ENCODE data around the gene ATAD3C. TPM values are rescaled to one million over a fixed set of nuclear protein-coding genes. Genes with fewer than 3 reads are reported as not detected.

The ATAD3C gene
- polyA plus RNA-seq, 1 of the 3 experiments (the other 2 are of a cell fraction), result 0.38 TPM

DNA sequence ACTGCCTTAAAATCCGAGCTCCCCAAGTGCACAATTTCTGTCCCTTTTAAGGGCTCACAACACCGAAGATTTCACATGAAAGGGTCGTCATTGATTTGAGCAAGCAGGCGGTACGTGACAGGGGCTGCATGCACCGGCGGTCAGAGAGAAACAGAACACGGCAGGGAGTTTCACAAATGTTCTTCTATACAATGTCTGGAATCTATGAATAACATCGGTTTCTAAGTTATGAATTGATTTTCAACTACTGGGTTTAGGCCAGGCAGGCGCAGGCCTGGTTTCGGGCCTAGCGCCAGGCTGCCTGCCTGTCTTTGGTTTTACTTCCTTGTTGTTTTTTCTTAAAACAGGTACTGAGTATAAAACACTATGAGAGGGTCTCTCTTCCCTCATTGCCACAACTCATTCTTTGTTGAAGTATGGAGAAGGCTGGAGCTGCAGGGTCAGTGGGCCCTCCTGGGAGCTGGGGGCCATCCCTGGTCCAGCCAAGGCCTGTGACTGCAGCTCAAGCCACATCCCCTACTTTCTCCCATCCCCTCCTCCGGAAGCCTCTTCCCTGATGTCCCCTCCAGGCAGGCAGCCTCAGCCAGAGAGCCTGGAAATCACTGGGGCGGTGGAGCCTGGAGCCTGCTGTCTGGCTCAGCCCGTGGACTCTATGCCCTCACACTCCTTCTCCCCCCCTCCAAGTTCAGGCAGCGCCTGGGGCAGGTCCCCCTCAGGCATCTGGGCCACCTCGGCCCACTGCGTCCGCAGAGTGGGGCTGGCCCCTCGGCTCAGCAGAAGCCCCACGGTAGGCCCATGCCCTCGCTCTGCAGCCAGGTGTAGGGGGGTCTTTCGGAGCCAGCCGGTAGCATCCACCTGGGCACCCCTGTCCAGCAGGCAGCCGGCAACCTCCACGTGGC, 30.8 kb upstream of the ATAD3C start:
- H3K9ac ChIP-seq, result no peak overlapping the region
- H3K27me3 ChIP-seq (ENCODE audit: insufficient read depth), result no peaks in the 10 kb centered on the region
- DNase-seq, result peak; percentile 36
- no peaks in the 10 kb centered on the region for H3K79me2 ChIP-seq (ENCODE audit: insufficient read depth)
- no peak overlapping the region for H3K4me2 ChIP-seq
- no peak for TF ChIP-seq FOXJ3 (CRISPR knock-in tag; IDR thresholded peaks at IDR 0.05)
- no peak for TF ChIP-seq TAF1 (IDR thresholded peaks at IDR 0.05; ENCODE audit: borderline replicate concordance, low read depth, low read length)
- TF ChIP-seq MEF2A (IDR thresholded peaks at IDR 0.05; ENCODE audit: borderline replicate concordance, low read depth), result no peak
- TF ChIP-seq ELF1 (IDR thresholded peaks at IDR 0.05), result no peak
- no peak for TF ChIP-seq EP300 (IDR thresholded peaks at IDR 0.05; ENCODE audit: borderline replicate concordance in 1 of 2, low read depth in 1 of 2, low read length in 1 of 2)
- no peak for TF ChIP-seq RCOR1 (IDR thresholded peaks at IDR 0.05; ENCODE audit: low read length)
- TF ChIP-seq GABPA (IDR thresholded peaks at IDR 0.05; ENCODE audit: low read depth), result no peak
- TF ChIP-seq RFX5 (IDR thresholded peaks at IDR 0.05; ENCODE audit: low read length), result no peak
- TF ChIP-seq GATA2 (CRISPR knock-in tag; IDR thresholded peaks at IDR 0.05), result no peak
- no peak overlapping the region for H2AFZ ChIP-seq (ENCODE audit: low read depth)
- H4K20me1 ChIP-seq (ENCODE audit: insufficient read depth), result no peaks in the 10 kb centered on the region
- H3K36me3 ChIP-seq (replicated peaks in 1 of 2; ENCODE audit: control insufficient read depth in 1 of 2, insufficient read depth in 2 of 2, low read length in 1 of 2), result no peaks in the 10 kb centered on the region
- H3K9me2 ChIP-seq, result no peaks in the 10 kb centered on the region
- no peaks in the 10 kb centered on the region for H3F3A ChIP-seq (replicated peaks; ENCODE audit: insufficient read depth)
- ChIA-PET POLR2A (no interaction called here), CTCF (no interaction called here)
- 95% methylated on average over 13 of the region's 26 CpGs for WGBS (ENCODE audit: low lambda C conversion rate)
- no peaks in the 10 kb centered on the region; a peak in 2 of 4 replicates for H3K4me1 ChIP-seq (ENCODE audit: control insufficient read depth in 1 of 2, insufficient read depth in 2 of 2, low read depth in 1 of 2, low read length in 1 of 2)
- H3K27ac ChIP-seq (ENCODE audit: low read depth in 2 of 2, low read length in 1 of 2), result no peak overlapping the region
- no peak overlapping the region for H3K4me3 ChIP-seq (ENCODE audit: low read depth in 2 of 2, low read length in 1 of 2)
- no peaks in the 10 kb centered on the region for H3K9me3 ChIP-seq

DNA sequence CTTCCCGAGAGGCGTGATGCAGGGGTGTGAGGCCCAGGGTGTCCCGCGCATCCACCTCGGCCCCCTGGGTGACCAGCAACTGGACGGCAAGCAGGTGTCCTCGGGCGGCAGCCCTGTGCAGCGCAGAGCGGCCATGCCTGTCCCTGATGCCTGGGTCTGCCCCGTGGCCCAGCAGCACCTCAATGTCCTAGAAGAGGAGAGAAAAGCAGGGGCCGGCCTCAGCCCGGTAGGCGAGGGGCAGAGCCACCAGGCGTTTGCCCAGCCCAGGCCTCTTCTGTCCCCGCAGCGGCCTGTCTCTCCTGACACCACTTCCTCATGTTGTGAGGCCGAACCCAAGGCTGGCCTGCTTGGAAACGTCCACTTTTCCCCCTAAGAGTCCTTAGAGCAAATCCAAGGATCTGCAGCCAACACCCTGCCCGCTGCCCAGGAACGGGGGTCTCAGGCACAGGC, 30.1 kb upstream of the ATAD3C start:
- no peaks in the 10 kb centered on the region for H3K27me3 ChIP-seq (ENCODE audit: insufficient read depth)
- no peaks in the 10 kb centered on the region; a peak in 2 of 4 replicates for H3K4me1 ChIP-seq (ENCODE audit: control insufficient read depth in 1 of 2, insufficient read depth in 2 of 2, low read depth in 1 of 2, low read length in 1 of 2)
- no peaks in the 10 kb centered on the region for H3F3A ChIP-seq (replicated peaks; ENCODE audit: insufficient read depth)
- DNase-seq, result peak; percentile 33
- H3K9me2 ChIP-seq, result no peaks in the 10 kb centered on the region
- no peaks in the 10 kb centered on the region for H3K36me3 ChIP-seq (replicated peaks in 1 of 2; ENCODE audit: control insufficient read depth in 1 of 2, insufficient read depth in 2 of 2, low read length in 1 of 2)
- H2AFZ ChIP-seq (ENCODE audit: low read depth), result no peak overlapping the region
- H3K9me3 ChIP-seq, result no peaks in the 10 kb centered on the region
- no peak overlapping the region for H3K9ac ChIP-seq
- H3K79me2 ChIP-seq (ENCODE audit: insufficient read depth), result no peaks in the 10 kb centered on the region
- CTCF ChIA-PET, result interaction anchor here (2.8 kb wide), 1 partner anchor 12 kb away, joined by 14 read pairs; the partner anchor contains the start of gene MRPL20
- H3K27ac ChIP-seq (ENCODE audit: low read depth in 2 of 2, low read length in 1 of 2), result no peak overlapping the region
- 87% methylated on average over 6 of the region's 21 CpGs for whole genome bisulfite sequencing (ENCODE audit: low lambda C conversion rate)
- no peaks in the 10 kb centered on the region for H4K20me1 ChIP-seq (ENCODE audit: insufficient read depth)
- no peak overlapping the region for H3K4me2 ChIP-seq
- no peak overlapping the region for H3K4me3 ChIP-seq (ENCODE audit: low read depth in 2 of 2, low read length in 1 of 2)
- POLR2A ChIA-PET, result interaction anchor here (1.0 kb wide), 1 partner anchor 12 kb away, joined by 4 read pairs; no protein-coding TSS in a partner anchor
- TF ChIP-seq FOXJ3 (CRISPR knock-in tag; IDR thresholded peaks at IDR 0.05) (no peak), RCOR1 (IDR thresholded peaks at IDR 0.05; ENCODE audit: low read length) (no peak), GABPA (IDR thresholded peaks at IDR 0.05; ENCODE audit: low read depth) (no peak), CHD2 (IDR thresholded peaks at IDR 0.05; ENCODE audit: low read length, partially characterized antibody) (no peak), NRF1 (IDR thresholded peaks at IDR 0.05; ENCODE audit: low read depth, low read length) (no peak), EP300 (IDR thresholded peaks at IDR 0.05; ENCODE audit: borderline replicate concordance in 1 of 2, low read depth in 1 of 2, low read length in 1 of 2) (no peak), TAF1 (IDR thresholded peaks at IDR 0.05; ENCODE audit: borderline replicate concordance, low read depth, low read length) (no peak), TEAD4 (IDR thresholded peaks at IDR 0.05; ENCODE audit: borderline replicate concordance, insufficient read depth) (no peak), RXRA (IDR thresholded peaks at IDR 0.05; ENCODE audit: borderline replicate concordance, low read depth) (no peak), MEF2A (IDR thresholded peaks at IDR 0.05; ENCODE audit: borderline replicate concordance, low read depth) (no peak), YY1 (IDR thresholded peaks at IDR 0.05; ENCODE audit: low read depth) (no peak), SIN3A (IDR thresholded peaks at IDR 0.05; ENCODE audit: borderline replicate concordance, low read depth, low read length) (no peak), MXI1 (IDR thresholded peaks at IDR 0.05; ENCODE audit: low read depth, low read length) (no peak), RFX5 (IDR thresholded peaks at IDR 0.05; ENCODE audit: low read length) (no peak)
- TF ChIP-seq, protein P1, sequence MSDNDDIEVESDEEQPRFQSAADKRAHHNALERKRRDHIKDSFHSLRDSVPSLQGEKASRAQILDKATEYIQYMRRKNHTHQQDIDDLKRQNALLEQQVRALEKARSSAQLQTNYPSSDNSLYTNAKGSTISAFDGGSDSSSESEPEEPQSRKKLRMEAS (IDR thresholded peaks at IDR 0.05; ENCODE audit: low read depth), result no peak
- TF ChIP-seq, protein P2, sequence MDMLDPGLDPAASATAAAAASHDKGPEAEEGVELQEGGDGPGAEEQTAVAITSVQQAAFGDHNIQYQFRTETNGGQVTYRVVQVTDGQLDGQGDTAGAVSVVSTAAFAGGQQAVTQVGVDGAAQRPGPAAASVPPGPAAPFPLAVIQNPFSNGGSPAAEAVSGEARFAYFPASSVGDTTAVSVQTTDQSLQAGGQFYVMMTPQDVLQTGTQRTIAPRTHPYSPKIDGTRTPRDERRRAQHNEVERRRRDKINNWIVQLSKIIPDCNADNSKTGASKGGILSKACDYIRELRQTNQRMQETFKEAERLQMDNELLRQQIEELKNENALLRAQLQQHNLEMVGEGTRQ (IDR thresholded peaks at IDR 0.05; ENCODE audit: borderline replicate concordance, low read depth, low read length), result no peak
- TF ChIP-seq, protein P3, sequence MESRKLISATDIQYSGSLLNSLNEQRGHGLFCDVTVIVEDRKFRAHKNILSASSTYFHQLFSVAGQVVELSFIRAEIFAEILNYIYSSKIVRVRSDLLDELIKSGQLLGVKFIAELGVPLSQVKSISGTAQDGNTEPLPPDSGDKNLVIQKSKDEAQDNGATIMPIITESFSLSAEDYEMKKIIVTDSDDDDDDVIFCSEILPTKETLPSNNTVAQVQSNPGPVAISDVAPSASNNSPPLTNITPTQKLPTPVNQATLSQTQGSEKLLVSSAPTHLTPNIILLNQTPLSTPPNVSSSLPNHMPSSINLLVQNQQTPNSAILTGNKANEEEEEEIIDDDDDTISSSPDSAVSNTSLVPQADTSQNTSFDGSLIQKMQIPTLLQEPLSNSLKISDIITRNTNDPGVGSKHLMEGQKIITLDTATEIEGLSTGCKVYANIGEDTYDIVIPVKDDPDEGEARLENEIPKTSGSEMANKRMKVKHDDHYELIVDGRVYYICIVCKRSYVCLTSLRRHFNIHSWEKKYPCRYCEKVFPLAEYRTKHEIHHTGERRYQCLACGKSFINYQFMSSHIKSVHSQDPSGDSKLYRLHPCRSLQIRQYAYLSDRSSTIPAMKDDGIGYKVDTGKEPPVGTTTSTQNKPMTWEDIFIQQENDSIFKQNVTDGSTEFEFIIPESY (IDR thresholded peaks at IDR 0.05; ENCODE audit: borderline replicate concordance, low read depth), result no peak
- TF ChIP-seq, protein P4, sequence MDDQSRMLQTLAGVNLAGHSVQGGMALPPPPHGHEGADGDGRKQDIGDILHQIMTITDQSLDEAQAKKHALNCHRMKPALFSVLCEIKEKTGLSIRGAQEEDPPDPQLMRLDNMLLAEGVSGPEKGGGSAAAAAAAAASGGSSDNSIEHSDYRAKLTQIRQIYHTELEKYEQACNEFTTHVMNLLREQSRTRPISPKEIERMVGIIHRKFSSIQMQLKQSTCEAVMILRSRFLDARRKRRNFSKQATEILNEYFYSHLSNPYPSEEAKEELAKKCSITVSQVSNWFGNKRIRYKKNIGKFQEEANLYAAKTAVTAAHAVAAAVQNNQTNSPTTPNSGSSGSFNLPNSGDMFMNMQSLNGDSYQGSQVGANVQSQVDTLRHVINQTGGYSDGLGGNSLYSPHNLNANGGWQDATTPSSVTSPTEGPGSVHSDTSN (IDR thresholded peaks at IDR 0.05), result no peak
- TF ChIP-seq, protein P5, sequence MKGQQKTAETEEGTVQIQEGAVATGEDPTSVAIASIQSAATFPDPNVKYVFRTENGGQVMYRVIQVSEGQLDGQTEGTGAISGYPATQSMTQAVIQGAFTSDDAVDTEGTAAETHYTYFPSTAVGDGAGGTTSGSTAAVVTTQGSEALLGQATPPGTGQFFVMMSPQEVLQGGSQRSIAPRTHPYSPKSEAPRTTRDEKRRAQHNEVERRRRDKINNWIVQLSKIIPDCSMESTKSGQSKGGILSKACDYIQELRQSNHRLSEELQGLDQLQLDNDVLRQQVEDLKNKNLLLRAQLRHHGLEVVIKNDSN (IDR thresholded peaks at IDR 0.05; ENCODE audit: borderline replicate concordance, low read depth), result no peak

Data from SK-N-SH (cell line).